ENCODE data around the gene TBL2. TPM values are rescaled to one million over a fixed set of nuclear protein-coding genes. Genes with fewer than 3 reads are reported as not detected.

TBL2 gene
- total RNA-seq, 1 experiment from 2014 or later, result 60.1 TPM

DNA sequence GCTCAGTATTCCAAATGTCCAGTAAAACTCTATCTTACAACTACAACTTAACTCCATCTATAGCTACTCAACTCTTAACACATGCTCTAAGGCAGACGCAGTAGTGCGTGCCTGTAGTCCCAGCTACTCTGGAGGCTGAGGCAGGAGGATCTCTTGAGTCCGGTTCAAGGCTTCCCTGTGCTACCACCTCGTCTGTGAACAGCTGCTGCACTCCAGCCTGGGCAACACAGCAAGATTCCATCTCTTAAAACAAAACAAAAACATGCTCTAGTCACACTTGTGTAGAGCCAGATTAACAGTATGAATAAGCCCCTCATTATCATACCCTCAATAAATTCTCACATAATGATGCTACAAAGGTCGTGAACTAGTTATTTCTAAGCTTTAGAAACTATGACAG, 59.9 kb downstream of the TBL2 start:
- DNase-seq (ENCODE audit: low read depth, low spot score) (no peak), ATAC-seq (no peak)
- ChIA-PET CTCF (interaction anchor here (0.7 to 1.3 kb wide), 2 partner anchors 83 to 207 kb away, joined by 3 to 4 read pairs; no protein-coding TSS in a partner anchor), POLR2A (interaction anchor here (0.6 kb wide), 2 partner anchors 180 to 197 kb away, joined by 3 to 4 read pairs; no protein-coding TSS in a partner anchor)
- intact Hi-C loops (cut with micrococcal nuclease; ENCODE audit: unreplicated experiment) (no loop called here), in situ Hi-C loops (cut with HindIII; ENCODE audit: low pct_unique_long_range_greater_than_20kb, low sequenced_read_pairs) (no loop called here)
- H3K36me3 ChIP-seq (ENCODE audit: control insufficient read depth, insufficient read depth, low read length), result peaks cover 12% of the 10 kb centered on the region
- H3K9me3 ChIP-seq (ENCODE audit: control insufficient read depth, insufficient read depth, low read depth, low read length), result no peaks in the 10 kb centered on the region
- no peaks in the 10 kb centered on the region for H3K27me3 ChIP-seq (ENCODE audit: control insufficient read depth, insufficient read depth, low read length)
- H3K4me1 ChIP-seq (ENCODE audit: control insufficient read depth, insufficient read depth, low read length), result peaks cover 16% of the 10 kb centered on the region
- H3K4me3 ChIP-seq (ENCODE audit: low read depth in 2 of 2, low read length in 2 of 2), result peak overlapping the region in 1 of 2 experiments; percentile 89; a peak in 2 of 4 replicates
- peak overlapping the region; percentile 96; the same call in 1 of the 2 replicates for H3K27ac ChIP-seq (ENCODE audit: low read length)
- BruUV-seq (replicated peaks), result no TSS peak
- TF ChIP-seq SIN3A (IDR thresholded peaks at IDR 0.05; ENCODE audit: borderline replicate concordance, insufficient read depth, low read depth, low read length), result no peak
- TF ChIP-seq TCF7L2 (IDR thresholded peaks at IDR 0.05; ENCODE audit: low read depth, low read length), result no peak
- TF ChIP-seq CTCF (IDR thresholded peaks at IDR 0.05), result no peak
- TF ChIP-seq, protein P1, sequence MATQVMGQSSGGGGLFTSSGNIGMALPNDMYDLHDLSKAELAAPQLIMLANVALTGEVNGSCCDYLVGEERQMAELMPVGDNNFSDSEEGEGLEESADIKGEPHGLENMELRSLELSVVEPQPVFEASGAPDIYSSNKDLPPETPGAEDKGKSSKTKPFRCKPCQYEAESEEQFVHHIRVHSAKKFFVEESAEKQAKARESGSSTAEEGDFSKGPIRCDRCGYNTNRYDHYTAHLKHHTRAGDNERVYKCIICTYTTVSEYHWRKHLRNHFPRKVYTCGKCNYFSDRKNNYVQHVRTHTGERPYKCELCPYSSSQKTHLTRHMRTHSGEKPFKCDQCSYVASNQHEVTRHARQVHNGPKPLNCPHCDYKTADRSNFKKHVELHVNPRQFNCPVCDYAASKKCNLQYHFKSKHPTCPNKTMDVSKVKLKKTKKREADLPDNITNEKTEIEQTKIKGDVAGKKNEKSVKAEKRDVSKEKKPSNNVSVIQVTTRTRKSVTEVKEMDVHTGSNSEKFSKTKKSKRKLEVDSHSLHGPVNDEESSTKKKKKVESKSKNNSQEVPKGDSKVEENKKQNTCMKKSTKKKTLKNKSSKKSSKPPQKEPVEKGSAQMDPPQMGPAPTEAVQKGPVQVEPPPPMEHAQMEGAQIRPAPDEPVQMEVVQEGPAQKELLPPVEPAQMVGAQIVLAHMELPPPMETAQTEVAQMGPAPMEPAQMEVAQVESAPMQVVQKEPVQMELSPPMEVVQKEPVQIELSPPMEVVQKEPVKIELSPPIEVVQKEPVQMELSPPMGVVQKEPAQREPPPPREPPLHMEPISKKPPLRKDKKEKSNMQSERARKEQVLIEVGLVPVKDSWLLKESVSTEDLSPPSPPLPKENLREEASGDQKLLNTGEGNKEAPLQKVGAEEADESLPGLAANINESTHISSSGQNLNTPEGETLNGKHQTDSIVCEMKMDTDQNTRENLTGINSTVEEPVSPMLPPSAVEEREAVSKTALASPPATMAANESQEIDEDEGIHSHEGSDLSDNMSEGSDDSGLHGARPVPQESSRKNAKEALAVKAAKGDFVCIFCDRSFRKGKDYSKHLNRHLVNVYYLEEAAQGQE (IDR thresholded peaks at IDR 0.05; ENCODE audit: insufficient read depth in 1 of 2, low read depth in 2 of 2, low read length in 1 of 2), result no peak
- no peak for TF ChIP-seq POLR2AphosphoS5 (IDR thresholded peaks at IDR 0.05; ENCODE audit: low read depth, low read length)

Other genes with a start within 250 kb of the TBL2 start
- gene FZD9, start 144.8 kb downstream of the TBL2 start, total RNA-seq (2021; ENCODE audit: unreplicated experiment), result 3.2 TPM
- 107 TPM for gene BAZ1B, start 56.3 kb downstream of the TBL2 start, total RNA-seq (2021; ENCODE audit: unreplicated experiment)
- 95.4 TPM for gene BCL7B, start 20.9 kb downstream of the TBL2 start, total RNA-seq (2021; ENCODE audit: unreplicated experiment)
- 7.2 TPM for gene MLXIPL, start 45.9 kb upstream of the TBL2 start, total RNA-seq (2021; ENCODE audit: unreplicated experiment)
- gene VPS37D, start 89.3 kb upstream of the TBL2 start, total RNA-seq (2021; ENCODE audit: unreplicated experiment), result 4.4 TPM
- gene DNAJC30, start 104.9 kb upstream of the TBL2 start, total RNA-seq (2021; ENCODE audit: unreplicated experiment), result 11.1 TPM
- gene BUD23, start 105.0 kb upstream of the TBL2 start, total RNA-seq (2021; ENCODE audit: unreplicated experiment), result 124 TPM
- 80.9 TPM for gene STX1A, start 141.1 kb upstream of the TBL2 start, total RNA-seq (2021; ENCODE audit: unreplicated experiment)
- gene ABHD11, start 160.2 kb upstream of the TBL2 start, total RNA-seq (2021; ENCODE audit: unreplicated experiment), result 54.2 TPM
- gene CLDN3, start 191.7 kb upstream of the TBL2 start, total RNA-seq (2021; ENCODE audit: unreplicated experiment), result 16.8 TPM